ENCODE data around the gene CASS4. TPM values are rescaled to one million over a fixed set of nuclear protein-coding genes. Genes with fewer than 3 reads are reported as not detected.
"Not testable (repeated sequence)": the region's sequence is repeated elsewhere in the genome, so short reads cannot be mapped to it uniquely, and the experiment has no call there.

CASS4 gene
- total RNA-seq, 1 experiment from 2014 or later, result 5.1 TPM

DNA sequence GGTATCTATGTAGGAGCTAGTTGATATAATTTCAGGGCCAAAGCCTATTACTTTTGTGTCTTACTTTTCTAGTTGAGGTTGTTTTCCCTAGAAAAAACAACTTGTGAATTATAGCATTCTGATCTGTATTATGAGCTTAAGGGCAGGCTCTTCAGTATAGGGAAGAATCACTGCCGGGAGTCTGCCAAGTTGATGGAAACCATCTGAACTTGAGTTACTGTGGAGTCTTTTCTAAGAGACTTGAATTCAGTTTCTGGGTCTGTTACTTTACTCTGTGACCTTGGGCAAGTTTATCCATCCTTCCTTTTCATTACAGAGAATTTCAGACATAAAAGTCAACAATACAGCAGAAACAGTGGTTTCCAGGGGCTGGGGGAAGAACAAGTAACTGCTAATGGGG lies 2.1 kb upstream of the CASS4 start:
- peaks cover 57% of the 10 kb centered on the region for H3K36me3 ChIP-seq
- no peak for DNase-seq
- H3K4me1 ChIP-seq, result no peaks in the 10 kb centered on the region
- no peaks in the 10 kb centered on the region for H3K9me3 ChIP-seq (replicated peaks)
- H3K4me3 ChIP-seq, result no peak overlapping the region
- no peaks in the 10 kb centered on the region for H3K27me3 ChIP-seq
- H3K27ac ChIP-seq, result no peak overlapping the region

DNA sequence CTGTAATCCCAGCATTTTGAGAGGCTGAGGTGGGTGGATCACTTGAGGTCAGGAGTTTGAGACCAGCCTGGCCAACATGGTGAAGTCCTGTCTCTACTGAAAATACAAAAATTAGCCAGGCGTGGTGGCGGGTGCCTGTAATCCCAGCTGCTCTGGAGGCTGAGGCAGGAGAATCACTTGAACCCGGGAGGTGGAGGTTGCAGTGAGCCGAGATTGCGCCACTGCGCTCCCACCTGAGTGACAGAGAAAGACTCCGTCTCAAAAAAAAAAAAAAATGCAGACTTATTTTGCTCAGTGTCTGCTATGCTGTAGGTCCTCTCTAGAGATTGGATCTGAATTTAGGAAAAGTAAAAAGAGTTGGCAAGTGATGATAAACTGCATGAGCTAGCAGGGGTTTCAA lies 773 bp upstream of the CASS4 start:
- peaks cover 44% of the 10 kb centered on the region for H3K36me3 ChIP-seq
- not testable (repeated sequence) for H3K4me1 ChIP-seq; H3K27me3 ChIP-seq; DNase-seq; H3K27ac ChIP-seq; H3K9me3 ChIP-seq (replicated peaks); H3K4me3 ChIP-seq

DNA sequence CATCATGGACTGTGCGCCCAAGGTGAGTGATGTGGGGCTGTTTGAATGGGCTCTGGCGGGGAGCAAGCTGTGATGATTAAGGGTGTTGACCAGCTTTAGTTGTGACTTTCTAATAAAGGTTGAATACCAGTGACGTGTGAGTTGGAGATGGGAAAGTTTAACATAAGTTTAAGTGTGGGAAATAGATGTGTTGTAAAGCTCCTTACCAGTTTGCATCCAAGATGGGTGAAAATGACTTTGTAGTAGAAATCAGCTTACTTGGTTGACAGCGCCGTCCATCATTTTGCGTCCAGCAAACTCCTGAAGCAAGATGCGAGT lies 372 bp downstream of the CASS4 start:
- no peak overlapping the region for H3K27ac ChIP-seq
- H3K4me3 ChIP-seq, result no peak overlapping the region
- no peaks in the 10 kb centered on the region for H3K9me3 ChIP-seq (replicated peaks)
- no peak for DNase-seq
- H3K4me1 ChIP-seq, result no peaks in the 10 kb centered on the region
- no peaks in the 10 kb centered on the region for H3K27me3 ChIP-seq
- peaks cover 36% of the 10 kb centered on the region for H3K36me3 ChIP-seq

DNA sequence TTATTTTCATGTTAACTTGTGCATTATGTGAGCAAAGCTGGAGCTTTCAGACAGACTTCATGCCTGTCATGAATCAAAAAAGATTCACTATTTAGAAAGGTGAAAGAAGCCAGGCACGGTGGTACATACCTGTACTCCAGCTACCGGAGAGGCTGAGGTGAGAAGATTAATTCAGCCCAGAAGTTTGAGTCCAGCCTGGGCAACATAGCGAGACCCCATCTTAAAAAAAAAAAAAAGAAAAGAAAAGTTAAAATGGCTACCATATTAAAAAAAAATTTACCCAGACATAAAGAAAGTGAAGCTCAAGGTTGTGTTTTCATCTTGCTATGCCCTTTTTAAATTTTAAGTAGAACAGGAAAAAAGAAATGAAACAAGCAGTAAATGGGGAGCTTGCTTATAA lies 889 bp downstream of the CASS4 start:
- Histone ChIP-seq H3K4me1 (no peaks in the 10 kb centered on the region), H3K36me3 (peaks cover 31% of the 10 kb centered on the region), H3K9me3 (replicated peaks) (no peaks in the 10 kb centered on the region), H3K27me3 (no peaks in the 10 kb centered on the region), H3K4me3 (no peak overlapping the region), H3K27ac (no peak overlapping the region)
- DNase-seq, result no peak

DNA sequence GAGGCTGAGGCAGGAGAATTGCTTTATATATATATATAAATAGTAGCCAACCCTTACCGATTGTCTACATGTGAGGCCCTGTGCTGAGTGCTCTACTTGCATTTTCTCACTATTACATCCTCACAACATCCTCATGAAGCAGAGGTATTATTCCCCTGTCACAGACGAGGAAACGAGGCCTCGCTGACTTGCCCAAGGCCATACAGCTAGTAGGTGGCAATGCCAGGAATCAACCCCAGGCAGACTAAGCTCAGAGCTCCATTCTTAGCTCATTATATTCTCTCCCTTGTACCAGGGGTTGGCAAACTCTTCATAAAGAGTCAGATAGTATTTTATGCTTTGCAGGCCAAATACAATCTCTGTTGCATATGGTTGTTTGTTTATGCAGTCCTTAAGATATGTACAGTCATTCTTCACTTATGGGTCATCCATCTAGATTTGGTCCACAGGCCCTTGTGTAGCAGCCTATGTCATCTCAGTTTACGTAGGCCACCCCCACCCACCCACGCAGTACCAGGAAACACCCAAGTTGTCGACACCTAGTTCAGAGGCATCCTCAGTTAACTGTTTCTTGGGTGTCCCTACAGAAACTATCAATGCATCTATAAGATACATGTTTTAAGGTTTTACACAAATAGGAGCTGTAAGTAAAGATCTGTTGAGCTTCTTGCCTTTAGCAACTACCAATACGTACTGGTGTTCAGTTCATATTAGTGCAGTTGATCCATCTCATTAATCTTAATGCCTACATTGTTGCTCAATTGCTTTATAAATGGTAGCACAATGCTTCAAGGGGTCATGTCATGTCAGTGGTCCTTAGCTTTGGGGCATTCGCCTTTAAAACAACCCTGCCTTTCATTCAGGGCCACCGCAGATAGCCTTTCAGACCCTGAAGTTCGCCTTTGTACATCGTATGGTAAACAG lies 3.0 kb downstream of the CASS4 start:
- Histone ChIP-seq H3K4me3 (no peak overlapping the region), H3K9me3 (replicated peaks) (no peaks in the 10 kb centered on the region), H3K4me1 (no peaks in the 10 kb centered on the region), H3K36me3 (peaks cover 9% of the 10 kb centered on the region), H3K27me3 (no peaks in the 10 kb centered on the region), H3K27ac (no peak overlapping the region)
- DNase-seq, result no peak

DNA sequence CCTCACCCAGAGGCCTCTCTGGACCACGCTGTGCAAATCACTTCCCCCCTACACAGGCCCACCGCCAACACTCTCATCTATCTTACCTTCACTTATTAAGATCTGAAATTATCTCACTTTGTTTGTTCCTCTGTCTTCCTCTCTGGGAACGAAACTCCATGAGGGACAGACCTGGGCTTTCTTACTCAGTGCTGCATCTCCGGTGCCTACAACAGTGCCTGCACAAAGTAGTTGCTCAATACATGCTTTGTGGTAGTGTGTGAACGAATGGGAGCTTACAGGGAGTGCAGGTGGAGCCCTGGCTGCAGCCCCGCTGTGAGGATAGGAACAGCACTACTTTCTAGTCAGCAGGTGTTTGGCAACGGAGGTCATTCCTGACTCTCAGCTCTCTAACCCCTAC lies 5.3 kb downstream of the CASS4 start:
- Histone ChIP-seq H3K9me3 (replicated peaks) (no peaks in the 10 kb centered on the region), H3K27me3 (no peaks in the 10 kb centered on the region), H3K36me3 (peaks cover 7% of the 10 kb centered on the region), H3K4me3 (no peak overlapping the region), H3K27ac (no peak overlapping the region), H3K4me1 (peaks cover 7% of the 10 kb centered on the region)
- no peak for DNase-seq

DNA sequence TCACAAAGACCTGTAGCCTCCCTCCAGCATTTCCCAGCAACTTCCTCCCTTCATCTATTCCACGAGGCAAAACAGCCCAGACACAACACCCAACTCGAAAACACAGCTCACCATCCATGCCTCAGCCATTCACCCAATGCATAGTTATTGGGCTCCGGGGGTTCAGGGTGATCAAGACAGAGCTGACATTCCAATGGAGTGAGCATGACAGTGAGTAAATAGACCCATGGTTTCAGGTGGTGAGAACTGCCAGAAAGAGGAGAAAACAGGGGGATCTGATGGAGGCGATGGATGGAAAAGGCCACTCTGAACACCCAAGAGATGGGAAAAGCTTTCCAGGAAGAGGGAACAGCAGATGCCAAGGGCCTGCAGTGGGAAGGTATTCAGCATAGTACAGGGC lies 5.9 kb downstream of the CASS4 start:
- no peak overlapping the region for H3K4me3 ChIP-seq
- no peaks in the 10 kb centered on the region for H3K27me3 ChIP-seq
- peaks cover 7% of the 10 kb centered on the region for H3K36me3 ChIP-seq
- no peaks in the 10 kb centered on the region for H3K9me3 ChIP-seq (replicated peaks)
- no peak for DNase-seq
- peaks cover 8% of the 10 kb centered on the region for H3K4me1 ChIP-seq
- no peak overlapping the region for H3K27ac ChIP-seq

DNA sequence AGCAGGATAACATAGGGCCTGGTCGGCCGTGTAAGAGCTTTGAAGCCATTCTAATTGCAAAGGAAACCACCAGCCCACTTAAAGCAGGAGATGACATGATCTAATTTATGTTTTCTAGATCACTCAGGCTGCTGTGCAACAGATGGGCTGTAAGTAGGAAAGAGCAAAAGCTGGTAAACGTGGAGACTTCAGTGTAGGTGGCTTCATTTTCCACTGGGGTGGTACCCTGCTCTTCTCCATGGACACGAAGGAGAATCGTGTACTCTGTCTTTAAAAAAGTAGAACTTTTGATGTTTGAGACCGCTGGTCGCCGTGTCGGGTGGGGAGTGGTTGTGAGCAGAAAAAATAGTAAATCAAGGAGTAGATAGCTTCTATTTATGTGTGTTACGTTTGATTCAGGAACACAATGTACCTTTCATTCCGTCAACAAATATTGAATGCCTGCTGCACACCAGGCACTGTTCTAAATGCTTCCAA lies 6.4 kb downstream of the CASS4 start:
- Histone ChIP-seq H3K4me1 (peaks cover 11% of the 10 kb centered on the region), H3K9me3 (replicated peaks) (no peaks in the 10 kb centered on the region), H3K4me3 (no peak overlapping the region), H3K27me3 (no peaks in the 10 kb centered on the region), H3K27ac (no peak overlapping the region), H3K36me3 (peaks cover 7% of the 10 kb centered on the region)
- no peak for DNase-seq

DNA sequence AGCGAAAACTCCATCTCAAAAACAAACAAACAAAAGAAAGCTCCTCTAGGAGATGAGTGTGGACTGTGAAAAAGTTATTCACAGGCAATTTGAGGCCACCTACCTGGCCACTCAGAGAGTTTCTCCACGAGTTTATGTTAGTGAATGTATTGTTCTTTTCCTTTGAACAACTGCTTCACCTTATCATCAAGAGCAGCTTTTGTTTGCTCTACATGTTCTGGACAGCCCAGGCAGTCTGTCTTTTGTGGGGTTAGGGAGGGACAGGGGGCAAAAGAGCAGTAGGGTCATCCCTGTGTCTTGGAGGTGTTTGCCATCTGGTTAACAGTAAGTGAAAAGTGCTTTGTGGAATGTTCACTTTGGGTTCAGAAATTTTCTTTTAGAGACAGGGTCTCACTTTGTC lies 8.0 kb downstream of the CASS4 start:
- no peaks in the 10 kb centered on the region for H3K9me3 ChIP-seq (replicated peaks)
- H3K36me3 ChIP-seq, result peaks cover 4% of the 10 kb centered on the region; the same call in 1 of the 2 replicates
- no peak overlapping the region for H3K27ac ChIP-seq
- no peak overlapping the region for H3K4me3 ChIP-seq
- no peak for DNase-seq
- H3K27me3 ChIP-seq, result no peaks in the 10 kb centered on the region
- H3K4me1 ChIP-seq, result peaks cover 11% of the 10 kb centered on the region

DNA sequence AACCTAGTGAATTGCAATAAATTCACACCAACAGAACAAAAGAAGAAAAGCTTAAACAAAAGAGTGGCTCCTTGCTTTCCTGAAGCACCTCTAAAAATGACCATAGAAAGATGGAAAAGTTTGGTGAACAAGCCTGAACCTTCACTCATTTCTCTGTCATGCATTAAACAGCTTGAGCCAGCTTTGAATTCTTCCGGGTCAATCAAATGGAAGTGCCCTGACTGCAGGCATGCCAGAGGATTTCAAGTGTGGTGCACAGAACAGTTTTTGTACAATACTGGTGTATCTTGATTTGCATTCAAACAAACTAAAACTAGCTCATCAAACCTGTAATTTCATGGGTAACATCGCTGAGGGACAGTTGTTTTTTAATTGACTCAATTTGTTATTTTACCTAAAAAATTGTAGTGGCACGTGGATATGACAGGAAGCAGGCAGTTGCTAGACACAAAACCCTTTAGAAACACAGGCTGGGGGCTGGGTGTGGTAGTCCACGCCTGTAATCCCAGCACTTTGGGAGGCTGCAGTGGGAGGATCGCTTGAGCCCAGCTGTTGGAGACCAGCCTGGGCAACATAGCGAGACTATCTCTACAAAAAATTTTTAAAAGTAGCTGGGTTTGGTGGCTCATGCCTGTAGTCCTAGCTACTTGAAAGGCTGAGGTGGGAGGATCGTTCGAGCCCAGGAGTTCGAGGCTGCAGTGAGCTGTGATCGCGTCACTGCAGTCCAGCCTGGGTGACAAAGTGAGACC lies 9.1 kb downstream of the CASS4 start:
- Histone ChIP-seq H3K27me3 (no peaks in the 10 kb centered on the region), H3K4me3 (no peak overlapping the region), H3K36me3 (peaks cover 4% of the 10 kb centered on the region; the same call in 1 of the 2 replicates), H3K9me3 (replicated peaks) (no peaks in the 10 kb centered on the region), H3K27ac (no peak overlapping the region), H3K4me1 (peaks cover 11% of the 10 kb centered on the region)
- no peak for DNase-seq

DNA sequence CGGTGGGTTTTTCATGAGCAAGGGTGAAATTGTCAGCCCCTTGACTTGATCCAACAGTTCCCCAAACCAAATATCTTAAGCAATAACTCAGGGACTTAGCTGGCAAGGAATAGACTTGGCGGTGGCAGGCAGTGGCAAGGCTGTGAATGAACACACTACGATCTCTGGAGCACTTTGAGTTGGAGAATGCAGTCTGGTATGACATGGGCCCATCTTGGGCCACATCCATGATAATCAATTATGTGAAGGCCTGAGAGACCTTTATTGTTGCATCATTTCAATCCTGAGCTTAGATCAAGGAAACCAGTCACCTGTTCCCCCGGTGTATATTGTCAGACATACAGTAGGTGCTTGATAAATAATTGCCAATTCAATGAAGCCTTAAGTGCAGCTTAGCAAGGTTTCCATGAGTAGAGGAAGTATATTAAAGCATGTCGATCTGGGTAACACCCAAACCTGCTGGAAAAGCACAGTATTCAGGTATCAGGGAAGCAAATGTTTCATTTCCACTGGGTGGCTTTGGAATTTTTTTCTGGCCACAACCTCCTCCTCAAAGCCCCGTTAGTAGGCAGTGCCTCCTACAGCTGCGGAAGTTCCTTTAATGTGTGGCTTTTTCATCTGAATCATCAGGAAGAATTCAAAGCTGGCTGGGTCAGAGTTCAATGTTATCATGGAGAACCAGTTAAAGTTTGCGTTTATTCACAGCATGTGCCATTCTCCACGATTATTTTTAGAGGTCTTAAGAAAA lies 10.2 kb downstream of the CASS4 start:
- Histone ChIP-seq H3K36me3 (no peaks in the 10 kb centered on the region), H3K27ac (peak overlapping the region; percentile 71), H3K9me3 (replicated peaks) (no peaks in the 10 kb centered on the region), H3K4me1 (peaks cover 11% of the 10 kb centered on the region), H3K4me3 (peak overlapping the region; percentile 38), H3K27me3 (no peaks in the 10 kb centered on the region)
- peak; percentile 71 to 87 for DNase-seq

DNA sequence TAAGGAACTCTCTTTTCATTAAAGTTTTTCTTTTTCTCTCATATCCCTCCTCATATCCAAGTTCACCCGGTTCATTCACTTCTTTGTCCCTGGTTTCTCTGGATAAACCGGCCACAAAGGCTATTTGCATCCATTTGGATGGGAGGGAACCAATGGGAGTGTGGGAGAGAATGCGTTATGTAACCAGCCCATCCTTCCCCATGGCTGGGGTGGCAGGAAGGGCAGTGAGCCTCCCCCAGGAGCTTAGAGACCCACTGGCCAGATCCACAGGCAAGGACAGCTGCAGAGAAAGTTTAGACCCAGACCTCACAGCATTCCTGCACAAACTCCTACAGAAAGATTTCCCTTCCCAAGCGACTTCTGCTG lies 10.7 kb downstream of the CASS4 start:
- DNase-seq, result peak; percentile 93 to 97
- Histone ChIP-seq H3K36me3 (no peaks in the 10 kb centered on the region), H3K4me1 (peaks cover 11% of the 10 kb centered on the region), H3K4me3 (peak overlapping the region; percentile 38), H3K27ac (peak overlapping the region; percentile 71), H3K27me3 (no peaks in the 10 kb centered on the region), H3K9me3 (replicated peaks) (no peaks in the 10 kb centered on the region)

DNA sequence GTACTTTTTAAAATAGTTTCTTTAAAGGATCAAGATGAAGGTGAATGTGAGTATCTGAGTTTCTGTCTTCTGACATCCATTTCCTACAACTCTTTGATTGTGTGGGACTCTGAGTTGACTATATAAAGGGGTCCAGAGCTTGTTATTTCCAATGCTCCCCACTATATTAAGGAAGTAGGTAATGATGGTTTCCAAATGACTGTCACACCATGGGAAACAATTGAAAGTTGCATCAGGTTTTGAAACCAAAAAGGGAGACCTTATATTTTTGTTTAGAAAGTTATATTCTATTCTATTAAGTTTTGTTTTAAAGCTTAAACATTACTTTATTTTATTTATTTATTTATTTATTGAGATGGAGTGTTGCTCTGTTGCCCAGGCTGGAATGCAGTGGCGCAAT lies 11.2 kb downstream of the CASS4 start:
- Histone ChIP-seq H3K36me3 (no peaks in the 10 kb centered on the region), H3K27ac (peak overlapping the region; percentile 71), H3K4me3 (peak overlapping the region; percentile 38), H3K9me3 (replicated peaks) (no peaks in the 10 kb centered on the region), H3K27me3 (no peaks in the 10 kb centered on the region), H3K4me1 (peaks cover 11% of the 10 kb centered on the region)
- no peak for DNase-seq

DNA sequence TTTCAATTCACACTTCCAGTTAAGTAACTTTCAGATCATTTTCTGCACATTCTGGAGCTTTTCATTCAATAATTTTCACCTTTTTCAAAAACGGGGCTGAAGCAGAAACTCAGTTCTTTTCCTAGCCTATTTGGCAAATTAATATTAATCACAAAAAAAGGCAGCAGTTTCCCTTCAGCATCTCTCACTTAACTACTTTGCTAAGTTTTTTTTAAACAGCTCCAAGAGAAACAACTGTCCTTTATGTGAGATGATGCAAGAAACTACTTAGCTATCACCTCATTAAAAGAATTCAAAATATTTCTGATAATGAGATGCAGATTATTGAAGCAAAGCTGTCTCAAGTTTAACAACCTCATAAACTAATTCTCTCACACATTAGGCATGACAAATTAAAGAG lies 11.8 kb downstream of the CASS4 start:
- H3K27me3 ChIP-seq, result no peaks in the 10 kb centered on the region

DNA sequence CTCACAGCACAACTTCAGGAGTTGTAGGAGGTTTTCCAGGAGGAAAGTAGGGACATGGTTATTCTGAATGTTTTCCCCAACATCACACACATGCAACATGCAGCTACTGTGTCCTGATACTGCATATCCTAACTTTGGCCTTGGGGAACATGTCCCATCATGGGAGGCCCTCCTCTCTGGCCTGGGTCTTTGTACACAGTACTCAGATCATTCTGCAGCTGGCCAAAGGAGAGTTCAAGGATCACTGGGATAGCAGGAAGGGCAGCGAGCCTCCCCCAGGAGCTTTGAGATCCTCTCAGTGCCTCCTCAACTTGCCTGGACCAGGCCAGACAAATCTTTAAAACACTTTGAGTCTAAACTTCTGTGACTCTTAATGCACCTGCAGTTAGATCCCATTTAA lies 12.9 kb downstream of the CASS4 start:
- Histone ChIP-seq H3K4me3 (no peak overlapping the region), H3K4me1 (peaks cover 16% of the 10 kb centered on the region), H3K27ac (no peak overlapping the region)

More for the DNA sequence above, 11.8 kb downstream of the CASS4 start:
- Histone ChIP-seq H3K27ac (no peak overlapping the region; the same call in 1 of the 2 replicates), H3K4me1 (peaks cover 11% of the 10 kb centered on the region), H3K36me3 (no peaks in the 10 kb centered on the region), H3K9me3 (replicated peaks) (no peaks in the 10 kb centered on the region), H3K4me3 (no peak overlapping the region)
- no peak for DNase-seq

More for the DNA sequence above, 12.9 kb downstream of the CASS4 start:
- Histone ChIP-seq H3K27me3 (no peaks in the 10 kb centered on the region), H3K36me3 (no peaks in the 10 kb centered on the region), H3K9me3 (replicated peaks) (no peaks in the 10 kb centered on the region)
- no peak for DNase-seq
